Measurements from ENCODE around the gene TEX264. TPM values are rescaled to one million over a fixed set of nuclear protein-coding genes. Genes with fewer than 3 reads are reported as not detected.

Gene TEX264
- total and polyA plus RNA-seq, 2 experiments from 2014 or later = 10.0 to 13.3 TPM

- peaks cover 16% of the 10 kb centered on the region for H3K27me3 Mint-ChIP-seq (ENCODE audit: insufficient read depth, low read depth, poor library complexity)
- H3K27ac ChIP-seq (ENCODE audit: low read depth) = no peak overlapping the region
- no peaks in the 10 kb centered on the region for H4K20me1 ChIP-seq (replicated peaks; ENCODE audit: insufficient read depth)
- H3K79me2 ChIP-seq (replicated peaks; ENCODE audit: insufficient read depth) = no peaks in the 10 kb centered on the region
- no peaks in the 10 kb centered on the region for H3K36me3 ChIP-seq (ENCODE audit: insufficient read depth)
- H3K4me1 Mint-ChIP-seq = peaks cover 22% of the 10 kb centered on the region
- no peaks in the 10 kb centered on the region; the same call in 2 of the 3 replicates for H3K36me3 Mint-ChIP-seq (ENCODE audit: low read depth)
- H3K4me2 ChIP-seq = no peak overlapping the region
- DNase-seq (ENCODE audit: low spot score) (no peak), ATAC-seq (no peak)
- H3K4me3 ChIP-seq = no peak overlapping the region
- TF ChIP-seq EZH2 (IDR thresholded peaks at IDR 0.05; ENCODE audit: low read depth, unreplicated experiment) (no peak), EZH2phosphoT487 (IDR thresholded peaks at IDR 0.05; ENCODE audit: unreplicated experiment) (no peak), ZNF114 (CRISPR knock-in tag; IDR thresholded peaks at IDR 0.05) (no peak), JUNB (IDR thresholded peaks at IDR 0.05; ENCODE audit: unreplicated experiment) (no peak), NANOG (IDR thresholded peaks at IDR 0.05; ENCODE audit: borderline replicate concordance) (no peak)
- no peak overlapping the region for H2AFZ ChIP-seq
- no peaks in the 10 kb centered on the region for H3K27me3 ChIP-seq (ENCODE audit: insufficient read depth)
- no peaks in the 10 kb centered on the region for H3K9me3 Mint-ChIP-seq
- no peak overlapping the region for H3K27ac Mint-ChIP-seq
- H3F3A ChIP-seq (replicated peaks; ENCODE audit: low read depth) = peaks cover 10% of the 10 kb centered on the region; the same call in 1 of the 2 replicates
- no peaks in the 10 kb centered on the region for H3K9me2 ChIP-seq (ENCODE audit: insufficient read depth)
- no peak overlapping the region for H3K4me3 Mint-ChIP-seq
- H3K4me1 ChIP-seq (ENCODE audit: insufficient read depth) = peaks cover 9% of the 10 kb centered on the region; the same call in 1 of the 2 replicates
Measured at GRCh38 chr3:51675201-51675611, 4.2 kb downstream of the TEX264 start.

- DNase-seq (ENCODE audit: low spot score) (no peak), ATAC-seq (no peak)
- no peak overlapping the region for H3K4me2 ChIP-seq
- no peak overlapping the region for H3K27ac ChIP-seq (ENCODE audit: low read depth)
- H3F3A ChIP-seq (replicated peaks; ENCODE audit: low read depth) = peaks cover 4% of the 10 kb centered on the region; the same call in 1 of the 2 replicates
- Mint-ChIP-seq H3K4me3 (no peak overlapping the region), H3K36me3 (ENCODE audit: low read depth) (no peaks in the 10 kb centered on the region; the same call in 2 of the 3 replicates), H3K27me3 (ENCODE audit: insufficient read depth, low read depth, poor library complexity) (peaks cover 11% of the 10 kb centered on the region), H3K27ac (no peak overlapping the region), H3K4me1 (peaks cover 23% of the 10 kb centered on the region), H3K9me3 (no peaks in the 10 kb centered on the region)
- H3K4me1 ChIP-seq (ENCODE audit: insufficient read depth) = peaks cover 9% of the 10 kb centered on the region; the same call in 1 of the 2 replicates
- H3K36me3 ChIP-seq (ENCODE audit: insufficient read depth) = no peaks in the 10 kb centered on the region
- H3K9me2 ChIP-seq (ENCODE audit: insufficient read depth) = no peaks in the 10 kb centered on the region
- H3K79me2 ChIP-seq (replicated peaks; ENCODE audit: insufficient read depth) = no peaks in the 10 kb centered on the region
- H3K4me3 ChIP-seq = no peak overlapping the region
- H2AFZ ChIP-seq = no peak overlapping the region
- no peaks in the 10 kb centered on the region for H3K27me3 ChIP-seq (ENCODE audit: insufficient read depth)
- no peak for TF ChIP-seq ZNF114 (CRISPR knock-in tag; IDR thresholded peaks at IDR 0.05)
- TF ChIP-seq ZNF462 (CRISPR knock-in tag; IDR thresholded peaks at IDR 0.05) = no peak
- no peak for TF ChIP-seq ETS1 (IDR thresholded peaks at IDR 0.05)
- H4K20me1 ChIP-seq (replicated peaks; ENCODE audit: insufficient read depth) = no peaks in the 10 kb centered on the region
Measured at GRCh38 chr3:51676102-51676640, 5.1 kb downstream of the TEX264 start.

All from GM23338 (cell line).